Kidney (tissue), 14 donors: ENCODE measurements around the gene BAIAP2L2. TPM values are rescaled to one million over a fixed set of nuclear protein-coding genes. Genes with fewer than 3 reads are reported as not detected.

Experiments
- DNase-seq, 5 donors: peaks; one replicate each; pipeline ENCODE4 v3.0.0-alpha.2; 2013 to 2020
- FAIRE-seq: peaks from 2 replicates; lab custom pipeline; 2012; peaks lifted over from hg19 to GRCh38; lab: Jason Lieb, UNC
- H3K27ac ChIP-seq, 2 donors: one replicate each; pipeline ENCODE4 v1.7.0; 2013; ENCODE audit warnings: low read depth in 2 of 2, low read length in 2 of 2, inconsistent platforms in 1 of 2
- H3K27me3 ChIP-seq: one replicate; pipeline ENCODE4 v1.7.1; 2013; ENCODE audit warnings: low read length, inconsistent platforms; ENCODE audit not compliant: control insufficient read depth, insufficient read depth
- H3K36me3 ChIP-seq, 3 donors: one replicate each; pipeline versions ENCODE4 v1.7.0 to v1.7.1; 2013; ENCODE audit warnings: low read length in 3 of 3, control low read depth in 1 of 3, inconsistent platforms in 1 of 3; ENCODE audit not compliant: insufficient read depth in 3 of 3, control insufficient read depth in 2 of 3
- H3K4me1 ChIP-seq, 3 donors: one replicate each; pipeline versions ENCODE4 v1.7.0 to v1.7.1; 2013; ENCODE audit warnings: low read length in 3 of 3, inconsistent platforms in 1 of 3, low read depth in 1 of 3; ENCODE audit not compliant: control insufficient read depth in 2 of 3, insufficient read depth in 2 of 3
- H3K4me3 ChIP-seq, 3 donors: one replicate each; pipeline versions ENCODE4 v1.7.0 to v1.8.1; 2013; ENCODE audit warnings: low read length in 3 of 3, control low read depth in 1 of 3, inconsistent platforms in 1 of 3
- H3K9ac ChIP-seq, 3 donors: one replicate each; pipeline versions ENCODE4 v1.7.0 to v1.7.1; 2013; ENCODE audit warnings: low read length in 3 of 3, control low read depth in 1 of 3, inconsistent platforms in 1 of 3
- H3K9me3 ChIP-seq, 3 donors: one replicate each; pipeline versions ENCODE4 v1.7.0 to v1.7.1; 2013; ENCODE audit warnings: low read length in 3 of 3, control low read depth in 1 of 3, inconsistent platforms in 1 of 3; ENCODE audit not compliant: control insufficient read depth in 2 of 3, insufficient read depth in 1 of 3
- intact Hi-C: fragments of 100-400 bp; cut with DNase I; formaldehyde crosslinking; loops from one replicate; pipeline ENCODE4 v1.11.1; 2022
- polyA plus RNA-seq: library from polyadenylated mRNA; stranded (reverse); fragments of 350-450 nt; fragmentation: Illumina TruSeq; extraction: RNeasy Lipid Tissue Mini Kit (QIAGEN cat#74804); gene quantifications from one replicate; pipeline ENCODE4 v1.2.3, GENCODE V29; 2014; ENCODE audit warnings: low read depth, low replicate concordance; ENCODE audit not compliant: insufficient read depth
- total RNA-seq: library from RNA; stranded (reverse); fragmentation: NEBNext Ultra II Directional; extraction: Animal tissue kit (Norgen Biotek cat#: 25700); gene quantifications from one replicate; pipeline ENCODE4 v1.2.1, GENCODE V29; 2021
- TF ChIP-seq, protein P1 (sequence below): IDR thresholded peaks from 3 replicates; pipeline ENCODE4 v1.5.1; 2012; ENCODE audit warnings: mild to moderate bottlenecking, moderate library complexity, borderline replicate concordance; ENCODE audit not compliant: insufficient read depth; ENCODE audit errors: extremely low read depth
- donor health status: control.
- donor health status: control.
- donor health status: control.
- donor health status: control.
- donor health status: control.
- donor health status: DM: yes; HTN: yes; CAD: no.
- donor health status: Normal renal cell carcinoma (clear cell type).

Gene BAIAP2L2
- total and polyA plus RNA-seq, 2 donors from 2014 or later, result 9.7 to 27.8 TPM

DNA sequence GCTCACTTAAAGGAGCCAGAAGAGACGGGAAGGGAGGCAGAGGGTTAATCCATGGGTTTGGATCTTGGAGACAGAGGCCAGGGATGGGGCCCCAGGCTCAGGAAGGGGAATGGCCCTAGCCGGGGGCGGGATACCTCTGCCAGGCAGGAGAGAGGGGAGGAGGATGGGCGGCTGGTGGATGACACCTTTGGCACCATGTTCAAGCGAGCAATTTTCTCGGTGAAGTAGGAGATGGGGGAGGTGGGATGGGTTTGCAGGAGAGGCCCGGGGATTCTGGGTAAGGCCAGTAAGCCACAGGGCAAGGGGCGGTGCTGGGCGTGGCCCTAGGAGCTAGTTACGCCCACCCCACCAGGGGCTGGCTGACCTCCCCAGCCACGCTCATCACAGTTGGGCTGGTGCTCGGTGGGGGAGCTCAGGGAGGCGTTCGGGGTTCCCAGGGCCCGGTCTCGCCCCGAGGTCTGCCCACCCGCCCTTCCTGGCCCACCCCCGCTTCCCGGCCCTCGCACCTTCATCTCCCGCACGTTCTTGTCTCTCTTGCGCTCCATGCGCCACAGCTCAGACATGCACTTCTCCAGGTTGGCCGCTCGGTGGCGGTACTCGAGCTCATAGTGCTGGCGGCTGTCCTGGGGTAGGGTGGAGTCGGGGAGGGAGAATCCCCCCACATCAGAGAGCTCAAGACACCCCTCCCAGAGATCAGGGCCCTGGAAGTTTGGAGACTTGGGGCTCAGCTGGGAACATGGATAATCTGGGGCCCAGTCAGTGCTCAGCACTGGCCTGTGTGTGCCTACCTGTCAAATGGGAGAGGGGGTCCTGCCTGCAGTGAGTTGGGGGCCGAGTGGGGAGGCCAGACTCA is 12.7 kb downstream of the BAIAP2L2 start:
- Histone ChIP-seq H3K36me3 (no peaks in the 10 kb centered on the region), H3K4me3 (no peak overlapping the region), H3K9ac (no peak overlapping the region), H3K4me1 (peaks cover 0 to 4% (median 0%) of the 10 kb centered on the region in 3 donors), H3K27ac (no peak overlapping the region), H3K27me3 (no peaks in the 10 kb centered on the region), H3K9me3 (no peaks in the 10 kb centered on the region)
- FAIRE-seq, result no peak
- intact Hi-C loops, result no loop called here
- TF ChIP-seq, protein P1, sequence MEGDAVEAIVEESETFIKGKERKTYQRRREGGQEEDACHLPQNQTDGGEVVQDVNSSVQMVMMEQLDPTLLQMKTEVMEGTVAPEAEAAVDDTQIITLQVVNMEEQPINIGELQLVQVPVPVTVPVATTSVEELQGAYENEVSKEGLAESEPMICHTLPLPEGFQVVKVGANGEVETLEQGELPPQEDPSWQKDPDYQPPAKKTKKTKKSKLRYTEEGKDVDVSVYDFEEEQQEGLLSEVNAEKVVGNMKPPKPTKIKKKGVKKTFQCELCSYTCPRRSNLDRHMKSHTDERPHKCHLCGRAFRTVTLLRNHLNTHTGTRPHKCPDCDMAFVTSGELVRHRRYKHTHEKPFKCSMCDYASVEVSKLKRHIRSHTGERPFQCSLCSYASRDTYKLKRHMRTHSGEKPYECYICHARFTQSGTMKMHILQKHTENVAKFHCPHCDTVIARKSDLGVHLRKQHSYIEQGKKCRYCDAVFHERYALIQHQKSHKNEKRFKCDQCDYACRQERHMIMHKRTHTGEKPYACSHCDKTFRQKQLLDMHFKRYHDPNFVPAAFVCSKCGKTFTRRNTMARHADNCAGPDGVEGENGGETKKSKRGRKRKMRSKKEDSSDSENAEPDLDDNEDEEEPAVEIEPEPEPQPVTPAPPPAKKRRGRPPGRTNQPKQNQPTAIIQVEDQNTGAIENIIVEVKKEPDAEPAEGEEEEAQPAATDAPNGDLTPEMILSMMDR, result no peak
- DNase-seq, result peak; percentile 60 to 83 (median 68)

DNA sequence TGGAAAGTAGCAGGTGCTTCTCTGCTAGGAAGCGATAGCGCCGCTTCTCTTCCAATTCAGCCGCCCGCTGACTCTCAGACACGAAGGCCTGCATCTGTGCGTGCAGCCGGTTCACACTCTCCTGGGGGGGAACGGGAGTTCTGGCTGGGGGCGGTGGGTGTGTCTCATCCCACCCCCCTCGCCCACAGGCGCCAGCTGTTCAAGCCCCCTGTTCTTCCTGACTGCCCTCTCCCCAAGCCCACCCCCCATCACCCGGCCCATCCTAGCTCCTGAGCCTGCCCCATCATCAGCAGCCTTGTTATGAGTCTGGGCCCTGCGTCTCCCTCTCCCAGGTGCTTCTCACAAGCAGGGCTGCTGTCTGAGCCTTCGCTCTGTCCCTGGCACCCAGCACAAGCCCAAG is 13.4 kb downstream of the BAIAP2L2 start:
- no peaks in the 10 kb centered on the region for H3K9me3 ChIP-seq
- no peaks in the 10 kb centered on the region for H3K27me3 ChIP-seq
- TF ChIP-seq, protein P1, result no peak
- peaks cover 0 to 4% (median 0%) of the 10 kb centered on the region in 3 donors for H3K4me1 ChIP-seq
- no peak for FAIRE-seq
- H3K9ac ChIP-seq, result no peak overlapping the region
- DNase-seq, result peak in 1 of 5 donors; percentile 52
- H3K27ac ChIP-seq, result no peak overlapping the region
- no peaks in the 10 kb centered on the region for H3K36me3 ChIP-seq
- intact Hi-C loops, result no loop called here
- no peak overlapping the region for H3K4me3 ChIP-seq

DNA sequence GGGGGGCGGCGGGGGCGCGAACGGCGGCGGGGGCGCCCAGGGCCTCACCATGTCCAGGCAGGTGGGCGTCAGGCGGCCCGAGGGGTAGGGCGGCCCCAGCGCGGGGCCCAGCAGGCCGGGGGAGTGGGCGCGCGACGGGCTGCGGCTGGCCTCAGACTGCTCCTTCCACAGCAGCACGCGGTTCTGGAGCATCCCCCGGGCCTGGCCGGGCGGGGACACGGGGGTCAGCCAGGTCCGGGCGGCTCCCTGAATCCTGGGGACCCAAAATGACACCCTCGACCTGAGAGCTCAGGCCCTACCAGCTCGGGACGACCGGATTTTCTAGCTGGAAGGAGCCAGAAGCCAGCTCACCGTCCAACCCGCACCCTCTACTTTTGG is 21.0 kb downstream of the BAIAP2L2 start:
- Histone ChIP-seq H3K9me3 (no peaks in the 10 kb centered on the region), H3K9ac (no peak overlapping the region), H3K36me3 (no peaks in the 10 kb centered on the region), H3K27ac (no peak overlapping the region), H3K4me1 (no peaks in the 10 kb centered on the region), H3K4me3 (no peak overlapping the region), H3K27me3 (no peaks in the 10 kb centered on the region)
- TF ChIP-seq, protein P1, result no peak
- DNase-seq (peak in 2 of 5 donors; percentile 55 to 68), FAIRE-seq (no peak)
- intact Hi-C loops, result no loop called here
